Neural crest cell (in vitro differentiated cells): ENCODE results near the gene PPM1E. TPM values are rescaled to one million over a fixed set of nuclear protein-coding genes. Genes with fewer than 3 reads are reported as not detected.

Experiments
- DNase-seq: peaks from one replicate; pipeline ENCODE4 v3.0.0; 2021; ENCODE audit warnings: low read depth, mixed read lengths, low spot score
- H3K27ac Mint-ChIP-seq: one replicate; pipeline ENCODE4 v1.8.0; 2021; ENCODE audit warnings: mild to moderate bottlenecking, mixed read lengths; ENCODE audit not compliant: unreplicated experiment
- H3K27me3 Mint-ChIP-seq: 2 replicates; pipeline ENCODE4 v1.8.0; 2021; ENCODE audit warnings: low read depth, mild to moderate bottlenecking, mixed read lengths
- H3K36me3 Mint-ChIP-seq: 2 replicates; pipeline ENCODE4 v1.8.0; 2021; ENCODE audit warnings: low read depth, mild to moderate bottlenecking, mixed read lengths
- H3K4me1 Mint-ChIP-seq: 2 replicates; pipeline ENCODE4 v1.8.0; 2021; ENCODE audit warnings: mixed read lengths
- H3K4me3 Mint-ChIP-seq: one replicate; pipeline ENCODE4 v1.8.0; 2021; ENCODE audit warnings: mild to moderate bottlenecking, mixed read lengths
- H3K9me3 Mint-ChIP-seq: 2 replicates; pipeline ENCODE4 v1.8.0; 2021; ENCODE audit warnings: mixed read lengths
- total RNA-seq: library from RNA; stranded (reverse); gene quantifications from 2 replicates; pipeline ENCODE4 v1.2.1, GENCODE V29; 2021
- TF ChIP-seq, protein P1 (sequence below): fragments of 200-600 bp; sonication (generic); conservative IDR thresholded peaks from 2 replicates; pipeline ENCODE4 v1.5.0; 2021; ENCODE audit warnings: antibody characterized with exemption, mild to moderate bottlenecking

The PPM1E gene
- total RNA-seq, 1 donor from 2014 or later, result 15.2 TPM

DNA sequence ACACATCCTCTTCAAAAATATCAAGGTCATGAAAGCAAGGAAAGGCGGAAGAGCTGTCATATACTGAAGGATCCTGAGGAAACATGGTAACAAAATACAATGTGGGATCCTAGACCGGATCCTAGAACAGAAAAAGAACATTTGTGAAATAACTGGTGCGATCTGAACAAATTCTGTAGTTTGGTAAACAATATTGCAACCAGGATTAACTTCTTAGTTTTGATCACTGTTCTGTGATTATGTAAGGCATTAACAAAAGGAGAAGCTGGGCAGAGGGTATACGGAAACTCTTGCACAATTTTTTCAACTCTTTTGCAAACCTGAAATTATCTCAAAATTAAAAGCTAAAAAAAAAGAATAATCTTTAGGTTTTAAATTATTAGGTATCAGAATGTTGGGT, 241.3 kb downstream of the PPM1E start:
- Mint-ChIP-seq H3K4me3 (no peak overlapping the region), H3K27ac (no peak overlapping the region), H3K36me3 (peaks cover 11% of the 10 kb centered on the region), H3K9me3 (no peaks in the 10 kb centered on the region), H3K27me3 (no peaks in the 10 kb centered on the region), H3K4me1 (peaks cover 7% of the 10 kb centered on the region)
- TF ChIP-seq, protein P1, sequence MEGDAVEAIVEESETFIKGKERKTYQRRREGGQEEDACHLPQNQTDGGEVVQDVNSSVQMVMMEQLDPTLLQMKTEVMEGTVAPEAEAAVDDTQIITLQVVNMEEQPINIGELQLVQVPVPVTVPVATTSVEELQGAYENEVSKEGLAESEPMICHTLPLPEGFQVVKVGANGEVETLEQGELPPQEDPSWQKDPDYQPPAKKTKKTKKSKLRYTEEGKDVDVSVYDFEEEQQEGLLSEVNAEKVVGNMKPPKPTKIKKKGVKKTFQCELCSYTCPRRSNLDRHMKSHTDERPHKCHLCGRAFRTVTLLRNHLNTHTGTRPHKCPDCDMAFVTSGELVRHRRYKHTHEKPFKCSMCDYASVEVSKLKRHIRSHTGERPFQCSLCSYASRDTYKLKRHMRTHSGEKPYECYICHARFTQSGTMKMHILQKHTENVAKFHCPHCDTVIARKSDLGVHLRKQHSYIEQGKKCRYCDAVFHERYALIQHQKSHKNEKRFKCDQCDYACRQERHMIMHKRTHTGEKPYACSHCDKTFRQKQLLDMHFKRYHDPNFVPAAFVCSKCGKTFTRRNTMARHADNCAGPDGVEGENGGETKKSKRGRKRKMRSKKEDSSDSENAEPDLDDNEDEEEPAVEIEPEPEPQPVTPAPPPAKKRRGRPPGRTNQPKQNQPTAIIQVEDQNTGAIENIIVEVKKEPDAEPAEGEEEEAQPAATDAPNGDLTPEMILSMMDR, result no peak
- DNase-seq, result no peak

DNA sequence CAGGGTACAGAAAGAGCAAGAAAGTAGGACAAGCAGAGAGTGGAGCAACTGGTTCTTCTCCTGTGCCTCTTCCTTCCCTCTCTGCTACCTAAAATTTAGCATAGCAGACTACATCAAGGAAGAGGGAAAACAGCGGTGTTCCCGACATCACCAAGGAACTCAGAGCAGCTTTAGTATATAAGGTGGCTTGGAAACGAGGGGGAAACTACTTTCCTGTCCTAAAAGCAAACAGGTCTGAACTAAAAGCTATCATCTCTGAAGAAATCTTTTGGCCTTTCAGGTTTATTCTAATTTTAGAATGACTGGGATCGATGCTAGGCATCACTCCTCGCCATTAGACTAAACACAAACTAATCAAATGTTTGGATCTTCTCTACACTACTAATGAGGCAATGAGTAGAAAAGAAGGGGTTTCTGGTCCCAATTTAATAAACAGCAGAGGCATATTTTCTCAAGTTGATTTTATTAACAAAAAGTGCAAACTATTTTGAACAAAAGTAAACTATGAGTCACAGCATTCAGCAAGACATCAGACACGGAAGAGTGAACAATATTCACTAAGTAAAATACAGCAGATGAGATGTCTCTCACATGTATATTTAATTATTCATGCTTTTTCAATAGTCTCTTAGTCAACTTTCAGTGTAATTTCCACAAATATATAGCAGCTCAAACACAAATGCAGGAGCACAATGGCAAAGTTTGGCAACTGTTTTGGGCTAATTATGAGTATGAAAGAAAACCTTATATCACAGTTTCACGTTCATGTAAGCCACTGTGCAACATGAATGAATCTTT, 242.3 kb downstream of the PPM1E start:
- Mint-ChIP-seq H3K27me3 (no peaks in the 10 kb centered on the region), H3K9me3 (no peaks in the 10 kb centered on the region), H3K4me3 (no peak overlapping the region), H3K4me1 (peaks cover 7% of the 10 kb centered on the region), H3K36me3 (peaks cover 8% of the 10 kb centered on the region), H3K27ac (no peak overlapping the region)
- DNase-seq, result no peak
- TF ChIP-seq, protein P1, result no peak

DNA sequence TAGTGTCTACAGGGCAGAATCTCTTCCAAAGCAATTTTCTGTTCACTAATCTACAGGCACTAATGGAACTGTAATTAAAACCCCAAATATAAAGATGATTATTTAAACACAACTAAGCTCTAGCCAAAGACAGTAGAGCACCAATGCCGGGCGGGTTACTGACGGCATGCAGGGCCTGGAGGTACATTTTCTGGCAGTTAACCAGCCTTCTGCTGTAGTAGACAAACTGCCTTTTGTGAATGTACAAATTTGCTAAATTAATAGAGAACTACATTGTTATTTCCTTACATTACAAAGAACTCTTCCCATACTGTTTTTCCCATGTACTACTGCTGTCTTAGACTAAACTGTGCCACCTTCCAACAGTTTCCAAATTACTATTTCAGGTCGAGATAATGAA, 243.2 kb downstream of the PPM1E start:
- no peaks in the 10 kb centered on the region for H3K9me3 Mint-ChIP-seq
- H3K27ac Mint-ChIP-seq, result no peak overlapping the region
- no peak overlapping the region for H3K4me3 Mint-ChIP-seq
- peaks cover 3% of the 10 kb centered on the region for H3K36me3 Mint-ChIP-seq
- peaks cover 7% of the 10 kb centered on the region for H3K4me1 Mint-ChIP-seq
- no peaks in the 10 kb centered on the region for H3K27me3 Mint-ChIP-seq
- TF ChIP-seq, protein P1, result no peak
- no peak for DNase-seq

DNA sequence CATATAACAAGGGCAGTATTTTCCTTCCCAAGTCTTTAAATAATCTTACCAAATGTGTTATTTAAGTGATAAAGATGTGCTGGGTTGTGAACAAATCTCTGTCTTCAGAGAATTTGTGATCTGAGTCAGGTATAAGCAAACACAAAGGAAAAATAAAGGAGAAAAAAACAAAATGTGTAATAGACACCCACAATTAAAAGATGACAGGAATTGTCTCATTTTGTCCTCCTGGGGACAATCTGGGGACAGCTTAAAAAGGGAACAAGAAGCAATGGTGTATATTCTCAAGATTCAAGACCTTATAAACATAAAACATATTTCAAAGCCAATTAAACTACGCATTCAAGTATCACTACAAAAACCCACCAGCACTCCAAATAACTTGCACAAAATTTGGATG, 243.8 kb downstream of the PPM1E start:
- DNase-seq, result no peak
- H3K4me3 Mint-ChIP-seq, result no peak overlapping the region
- peaks cover 3% of the 10 kb centered on the region for H3K36me3 Mint-ChIP-seq
- H3K27ac Mint-ChIP-seq, result no peak overlapping the region
- peaks cover 7% of the 10 kb centered on the region for H3K4me1 Mint-ChIP-seq
- TF ChIP-seq, protein P1, result no peak
- H3K27me3 Mint-ChIP-seq, result no peaks in the 10 kb centered on the region
- H3K9me3 Mint-ChIP-seq, result no peaks in the 10 kb centered on the region

DNA sequence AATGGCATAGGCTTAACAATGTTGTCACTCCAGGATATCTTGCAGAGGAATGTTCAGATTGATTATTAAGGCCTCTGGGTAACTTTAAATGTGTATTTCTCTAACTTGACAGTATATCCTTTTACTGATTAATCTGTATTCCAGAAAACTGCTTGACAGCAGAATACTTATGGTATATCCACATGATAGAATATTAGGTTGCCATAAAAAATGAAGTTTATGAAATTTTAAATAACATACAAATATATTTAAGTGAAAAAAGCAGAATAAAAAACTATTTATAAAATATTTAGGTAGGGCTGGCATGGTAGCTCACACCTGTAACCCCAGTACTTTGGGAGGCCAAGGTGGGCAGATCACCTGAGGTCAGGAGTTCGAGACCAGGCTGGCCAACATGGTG, 244.4 kb downstream of the PPM1E start:
- no peak for DNase-seq
- H3K9me3 Mint-ChIP-seq, result no peaks in the 10 kb centered on the region
- peaks cover 3% of the 10 kb centered on the region for H3K36me3 Mint-ChIP-seq
- H3K27ac Mint-ChIP-seq, result no peak overlapping the region
- H3K27me3 Mint-ChIP-seq, result no peaks in the 10 kb centered on the region
- H3K4me1 Mint-ChIP-seq, result peaks cover 11% of the 10 kb centered on the region
- no peak overlapping the region for H3K4me3 Mint-ChIP-seq
- TF ChIP-seq, protein P1, result no peak
